GM21528 (cell line): Measurements from ENCODE around the gene HS3ST6.
"Not testable (repeated sequence)": the region's sequence is repeated elsewhere in the genome, so short reads cannot be mapped to it uniquely, and the experiment has no call there.

ENCODE experiments used
- ATAC-seq: cut with Tn5 transposase; IDR thresholded peaks from one replicate; pipeline ENCODE4 v1.9.1; 2021; ENCODE audit warnings: mild to moderate bottlenecking, moderate library complexity; ENCODE audit not compliant: unreplicated experiment, low FRiP score

The HS3ST6 gene

GRCh38 chr16:1884155-1884760 is 34.0 kb downstream of the HS3ST6 start:
- no peak for ATAC-seq

DNA sequence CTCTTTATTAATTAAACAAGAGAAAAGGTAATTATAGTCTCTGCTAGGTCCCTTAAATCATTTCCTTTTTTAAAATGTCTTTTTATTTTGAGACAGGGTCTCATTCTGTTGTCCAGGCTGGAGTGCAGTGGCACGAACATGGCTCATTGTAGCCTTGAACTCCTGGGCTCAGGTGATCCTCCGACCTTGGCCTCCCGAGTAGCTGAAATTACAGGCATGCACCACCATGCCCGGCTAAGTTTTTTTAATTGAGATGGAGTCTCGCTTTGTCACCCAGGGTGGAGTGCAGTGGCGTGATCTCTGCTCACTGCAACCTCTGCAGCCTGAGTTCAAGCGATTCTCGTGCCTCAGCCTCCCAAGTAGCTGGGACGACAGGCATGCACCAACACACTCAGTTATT is 37.0 kb downstream of the HS3ST6 start:
- not testable (repeated sequence) for ATAC-seq

GRCh38 chr16:1879477-1879876 is 38.7 kb downstream of the HS3ST6 start:
- no peak for ATAC-seq

DNA sequence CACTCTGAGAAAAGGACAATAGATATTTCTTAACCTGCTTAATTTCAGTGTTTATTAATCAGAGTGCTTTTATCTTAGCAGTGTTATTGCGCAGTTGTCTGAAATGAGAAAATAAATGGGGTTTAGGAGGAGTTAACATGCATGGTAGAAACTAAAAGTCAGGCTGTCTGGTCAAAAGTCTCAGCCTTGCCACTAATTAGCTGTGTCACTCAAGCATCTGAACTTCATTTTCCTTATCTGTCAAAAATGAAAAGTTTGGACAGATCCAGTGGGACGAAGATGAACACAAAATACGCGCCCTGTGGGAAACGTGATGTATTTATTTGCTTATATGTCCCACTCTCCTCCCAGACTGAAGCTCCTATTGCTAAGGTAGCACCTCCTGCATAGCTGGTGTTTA is 40.0 kb downstream of the HS3ST6 start:
- no peak for ATAC-seq

- no peak for ATAC-seq
These were observed 40.4 kb downstream of the HS3ST6 start for GRCh38 chr16:1877804-1878203.

- no peak for ATAC-seq
These were observed 41.1 kb downstream of the HS3ST6 start for GRCh38 chr16:1877089-1877488.

DNA sequence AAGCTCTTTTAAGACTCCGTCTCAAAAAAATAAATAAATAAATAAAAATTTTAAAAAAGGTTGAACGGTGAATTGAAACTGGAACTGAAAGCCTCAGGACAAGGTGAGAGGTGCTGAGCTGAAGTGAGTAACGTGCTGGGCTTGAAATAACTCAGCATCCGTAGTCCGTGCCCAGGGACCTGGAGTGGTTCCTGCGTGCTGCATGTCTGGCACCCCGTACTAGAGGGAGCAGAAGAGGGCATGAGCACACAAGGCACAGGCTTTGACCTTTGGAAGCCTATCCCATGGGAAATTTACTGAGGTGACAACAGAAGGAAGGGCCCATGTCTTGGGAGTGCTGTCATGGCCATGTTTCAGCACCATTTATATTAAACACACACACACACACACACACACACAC is 41.7 kb downstream of the HS3ST6 start:
- no peak for ATAC-seq

DNA sequence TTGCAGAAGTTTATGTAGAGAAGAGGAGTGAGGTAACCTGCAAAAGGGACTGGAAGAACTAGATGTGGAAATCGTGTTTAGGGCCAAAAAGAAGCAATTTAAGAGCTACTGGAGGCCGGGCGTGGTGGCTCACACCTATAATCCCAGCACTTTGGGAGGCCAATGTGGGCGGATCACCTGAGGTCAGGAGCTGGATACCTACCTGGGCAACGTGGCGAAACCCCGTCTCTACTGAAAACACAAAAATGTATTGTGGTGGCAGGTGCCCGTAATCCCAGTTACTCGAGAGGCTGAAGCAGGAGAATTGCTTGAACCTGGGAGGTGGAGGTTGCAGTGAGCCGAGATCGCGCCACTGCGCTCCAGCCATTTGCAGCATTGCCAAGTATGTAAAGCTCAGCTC is 42.1 kb downstream of the HS3ST6 start:
- ATAC-seq: not testable (repeated sequence)

DNA sequence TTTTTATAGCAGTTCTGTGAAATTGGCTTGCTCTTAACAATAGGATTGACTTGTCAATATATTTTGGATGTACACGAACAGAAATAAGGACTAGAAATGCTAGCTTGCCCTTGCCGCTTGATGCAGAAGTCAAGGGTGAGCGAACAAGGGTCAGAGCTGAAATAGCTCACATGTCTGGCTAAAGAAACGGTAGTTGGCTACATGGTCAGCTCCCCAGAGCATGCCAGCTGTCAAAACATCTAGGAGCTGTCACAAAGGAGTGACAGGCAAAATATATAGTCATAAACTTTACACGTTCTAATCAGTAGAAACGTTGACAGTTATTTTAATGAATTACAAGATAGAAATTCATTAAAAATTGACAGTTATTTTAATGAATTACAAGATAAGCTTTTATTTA is 43.4 kb downstream of the HS3ST6 start:
- ATAC-seq: no peak

- no peak for ATAC-seq
These were observed 46.1 kb downstream of the HS3ST6 start, which contains the start of gene MEIOB for GRCh38 chr16:1871974-1872635. MEIOB (minus strand) TSS chr16:1872164; CDS start chr16:1868175, 3,989 bp downstream.

DNA sequence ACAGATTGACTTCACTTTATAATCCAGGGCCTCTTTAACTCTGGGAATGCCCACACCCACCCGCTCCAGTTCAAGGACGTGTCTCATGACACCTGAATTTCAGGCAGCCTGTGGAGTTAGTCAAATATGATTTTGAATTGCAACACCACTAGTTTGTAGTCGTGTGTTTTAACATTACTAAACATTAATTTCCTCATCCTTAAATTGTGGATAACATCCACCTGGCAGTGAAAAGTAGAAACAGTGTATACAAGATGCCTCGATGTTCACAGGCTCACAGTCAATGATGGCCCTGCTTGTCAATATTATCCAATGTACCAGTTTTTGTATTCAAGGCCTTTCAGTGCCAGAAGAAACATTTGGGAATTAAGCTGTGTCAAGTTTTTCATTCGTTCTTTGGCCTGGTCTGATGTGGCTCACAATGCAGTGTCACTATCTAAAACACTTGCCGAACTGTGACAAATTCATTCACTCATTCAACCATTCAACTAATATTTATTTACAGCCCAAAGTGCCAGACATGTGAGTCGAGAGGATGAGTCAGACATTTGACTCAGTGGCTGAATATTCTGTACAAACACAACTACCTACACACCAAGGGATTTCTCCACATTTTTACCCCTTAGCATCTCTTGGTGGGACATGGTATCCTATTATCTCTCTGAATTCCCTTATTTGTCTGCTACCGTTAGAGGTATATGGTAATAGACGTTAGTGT is 47.7 kb downstream of the HS3ST6 start:
- no peak for ATAC-seq

- ATAC-seq: no peak
These were observed 52.1 kb downstream of the HS3ST6 start for GRCh38 chr16:1865902-1866690.

DNA sequence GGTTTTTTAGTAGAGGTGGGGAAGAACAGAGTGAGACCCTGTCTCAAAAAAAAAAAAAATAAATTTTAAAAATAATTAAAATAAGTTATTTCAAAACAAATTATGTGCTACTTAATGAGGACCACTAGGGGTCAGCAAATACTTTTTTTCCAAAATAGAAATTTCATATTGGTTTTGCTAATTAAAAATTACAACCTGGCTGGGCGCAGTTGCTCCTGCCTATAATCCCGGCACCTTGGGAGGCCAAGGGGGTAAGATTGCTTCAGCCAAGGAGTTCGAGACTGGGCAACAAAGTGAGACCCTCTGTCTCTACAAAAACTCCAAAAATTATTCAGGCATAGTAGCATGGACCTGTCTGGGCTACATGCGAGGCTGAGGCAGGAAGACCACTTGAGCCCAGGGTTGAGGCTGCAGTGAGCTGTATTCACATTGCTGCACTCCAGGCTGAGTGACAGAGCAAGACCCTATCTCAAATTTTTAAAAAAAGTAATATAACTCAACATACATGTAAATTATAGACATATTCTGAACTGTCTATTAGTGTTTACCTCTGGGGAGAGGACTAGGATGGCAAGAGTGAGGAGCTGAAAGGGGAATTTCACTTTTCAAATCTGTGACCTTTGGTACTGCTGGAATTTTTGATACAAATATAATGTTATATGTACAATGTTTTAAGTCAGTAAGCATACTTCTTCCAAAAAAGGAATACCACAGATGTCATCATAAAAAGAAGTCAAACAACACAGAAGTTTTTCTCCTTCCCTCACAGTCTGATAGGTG is 54.3 kb downstream of the HS3ST6 start:
- ATAC-seq: no peak

DNA sequence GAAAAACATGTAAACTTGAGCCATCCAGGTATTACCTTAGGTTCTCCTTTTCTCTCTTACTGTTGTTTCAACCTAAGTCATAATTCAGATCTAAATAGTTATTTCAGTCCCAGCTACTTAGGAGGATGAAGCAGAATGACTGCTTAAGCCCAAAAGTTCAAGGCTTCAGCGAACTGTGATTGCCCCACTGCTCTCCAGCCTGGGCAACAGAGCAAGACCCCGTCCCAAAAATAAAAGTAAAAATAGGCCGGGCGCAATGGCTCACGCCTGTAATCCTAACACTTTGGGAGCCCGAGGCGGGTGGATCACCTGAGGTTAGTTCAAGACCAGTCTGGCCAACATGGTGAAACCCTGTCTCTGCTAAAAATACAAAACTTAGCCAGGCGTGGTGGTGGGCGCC is 55.8 kb downstream of the HS3ST6 start:
- ATAC-seq: no peak

DNA sequence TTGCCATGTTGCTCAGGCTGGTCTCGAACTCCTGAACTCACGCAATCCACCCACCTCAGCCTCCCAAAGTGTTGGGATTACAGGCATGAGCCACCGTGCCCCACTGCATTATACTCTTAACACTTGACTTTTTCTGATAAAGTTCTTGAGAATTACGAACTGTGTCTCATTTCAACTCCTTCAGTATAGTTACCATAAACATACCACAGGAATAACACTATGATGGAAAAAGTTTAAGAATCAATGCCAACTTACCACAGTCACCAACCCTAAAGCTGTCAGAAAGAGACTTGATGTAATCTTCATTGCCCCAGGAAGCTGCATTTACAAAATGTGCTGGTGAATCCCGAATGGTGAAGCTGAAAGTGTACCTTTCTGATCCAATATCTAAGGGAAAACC is 56.5 kb downstream of the HS3ST6 start:
- no peak for ATAC-seq
